ENCODE measurements around the gene PARD6G. TPM values are rescaled to one million over a fixed set of nuclear protein-coding genes. Genes with fewer than 3 reads are reported as not detected.
"Not testable (repeated sequence)": the region's sequence is repeated elsewhere in the genome, so short reads cannot be mapped to it uniquely, and the experiment has no call there.

The PARD6G gene
- total RNA-seq (2021; fragmentation: NEBNext Ultra II Directional; extraction: Animal tissue kit (Norgen Biotek cat#: 25700)): under 1 TPM; 0.34 to 0.66 (median 0.50) TPM
- long read RNA-seq: 0 reads

- peak; percentile 52 for DNase-seq
- Mint-ChIP-seq H3K36me3 (ENCODE audit: low read depth) (no peaks in the 10 kb centered on the region), H3K4me1 (ENCODE audit: low read depth) (peaks cover 17% of the 10 kb centered on the region), H3K9me3 (no peaks in the 10 kb centered on the region), H3K27ac (no peak within 1 kb of the TSS), H3K4me3 (peak within 1 kb of the TSS; percentile 66), H3K27me3 (ENCODE audit: insufficient read depth) (peaks cover 26% of the 10 kb centered on the region)
- TF ChIP-seq, protein P1, sequence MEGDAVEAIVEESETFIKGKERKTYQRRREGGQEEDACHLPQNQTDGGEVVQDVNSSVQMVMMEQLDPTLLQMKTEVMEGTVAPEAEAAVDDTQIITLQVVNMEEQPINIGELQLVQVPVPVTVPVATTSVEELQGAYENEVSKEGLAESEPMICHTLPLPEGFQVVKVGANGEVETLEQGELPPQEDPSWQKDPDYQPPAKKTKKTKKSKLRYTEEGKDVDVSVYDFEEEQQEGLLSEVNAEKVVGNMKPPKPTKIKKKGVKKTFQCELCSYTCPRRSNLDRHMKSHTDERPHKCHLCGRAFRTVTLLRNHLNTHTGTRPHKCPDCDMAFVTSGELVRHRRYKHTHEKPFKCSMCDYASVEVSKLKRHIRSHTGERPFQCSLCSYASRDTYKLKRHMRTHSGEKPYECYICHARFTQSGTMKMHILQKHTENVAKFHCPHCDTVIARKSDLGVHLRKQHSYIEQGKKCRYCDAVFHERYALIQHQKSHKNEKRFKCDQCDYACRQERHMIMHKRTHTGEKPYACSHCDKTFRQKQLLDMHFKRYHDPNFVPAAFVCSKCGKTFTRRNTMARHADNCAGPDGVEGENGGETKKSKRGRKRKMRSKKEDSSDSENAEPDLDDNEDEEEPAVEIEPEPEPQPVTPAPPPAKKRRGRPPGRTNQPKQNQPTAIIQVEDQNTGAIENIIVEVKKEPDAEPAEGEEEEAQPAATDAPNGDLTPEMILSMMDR (IDR thresholded peaks at IDR 0.05): no peak
Observed at GRCh38 chr18:80247393-80247841, at the start of gene PARD6G. TSS of gene PARD6G (minus strand) at chr18:80247514. CDS start at chr18:80247348, 166 bp downstream.

GRCh38 chr18:80262241-80263033 lies 15.1 kb upstream of the PARD6G start:
- not testable (repeated sequence) for DNase-seq; H3K4me3 Mint-ChIP-seq; H3K4me1 Mint-ChIP-seq (ENCODE audit: low read depth); H3K36me3 Mint-ChIP-seq (ENCODE audit: low read depth); H3K27ac Mint-ChIP-seq; H3K9me3 Mint-ChIP-seq; H3K27me3 Mint-ChIP-seq (ENCODE audit: insufficient read depth)
- TF ChIP-seq, protein P1 (IDR thresholded peaks at IDR 0.05): peak; percentile 84

GRCh38 chr18:80259610-80260009 lies 12.3 kb upstream of the PARD6G start:
- H3K27ac Mint-ChIP-seq: no peak overlapping the region
- no peaks in the 10 kb centered on the region for H3K4me1 Mint-ChIP-seq (ENCODE audit: low read depth)
- DNase-seq: no peak
- TF ChIP-seq, protein P1 (IDR thresholded peaks at IDR 0.05): no peak
- peaks cover 4% of the 10 kb centered on the region; the same call in 1 of the 2 replicates for H3K27me3 Mint-ChIP-seq (ENCODE audit: insufficient read depth)
- H3K36me3 Mint-ChIP-seq (ENCODE audit: low read depth): no peaks in the 10 kb centered on the region
- H3K9me3 Mint-ChIP-seq: peaks cover 4% of the 10 kb centered on the region; the same call in 1 of the 2 replicates
- H3K4me3 Mint-ChIP-seq: no peak overlapping the region

GRCh38 chr18:80258640-80259039 lies 11.3 kb upstream of the PARD6G start:
- Mint-ChIP-seq H3K27ac (no peak overlapping the region), H3K4me3 (no peak overlapping the region), H3K9me3 (peaks cover 4% of the 10 kb centered on the region; the same call in 1 of the 2 replicates), H3K36me3 (ENCODE audit: low read depth) (no peaks in the 10 kb centered on the region), H3K4me1 (ENCODE audit: low read depth) (no peaks in the 10 kb centered on the region), H3K27me3 (ENCODE audit: insufficient read depth) (peaks cover 4% of the 10 kb centered on the region; the same call in 1 of the 2 replicates)
- TF ChIP-seq, protein P1 (IDR thresholded peaks at IDR 0.05): no peak
- DNase-seq: no peak

GRCh38 chr18:80257579-80258543 lies 10.5 kb upstream of the PARD6G start:
- not testable (repeated sequence) for H3K9me3 Mint-ChIP-seq; H3K36me3 Mint-ChIP-seq (ENCODE audit: low read depth); H3K27ac Mint-ChIP-seq; H3K4me3 Mint-ChIP-seq; H3K27me3 Mint-ChIP-seq (ENCODE audit: insufficient read depth); H3K4me1 Mint-ChIP-seq (ENCODE audit: low read depth)
- TF ChIP-seq, protein P1 (IDR thresholded peaks at IDR 0.05): peak; percentile 89
- peak; percentile 60 for DNase-seq
